Epithelial cell of proximal tubule (primary cell): ENCODE measurements around the gene ENPP7. TPM values are rescaled to one million over a fixed set of nuclear protein-coding genes. Genes with fewer than 3 reads are reported as not detected.

Experiments
- DNase-seq: peaks from one replicate; pipeline ENCODE4 v3.0.0-alpha.2; 2011; ENCODE audit warnings: low read depth
- H3K4me3 ChIP-seq: 2 replicates; pipeline ENCODE4 v1.5.1; 2011; ENCODE audit warnings: low read depth, mild to moderate bottlenecking, low read length
- total RNA-seq: library from RNA; depleted of rRNA; stranded (reverse); fragments of >200 nt; gene quantifications from 2 replicates; pipeline ENCODE4 v1.2.3, GENCODE V29; 2015
- TF ChIP-seq, protein P1 (sequence below): conservative IDR thresholded peaks from 2 replicates; pipeline ENCODE4 v1.5.1; 2012; ENCODE audit warnings: low read depth, mild to moderate bottlenecking, low read length

The ENPP7 gene
- total RNA-seq, 1 donor from 2014 or later = not detected

DNA sequence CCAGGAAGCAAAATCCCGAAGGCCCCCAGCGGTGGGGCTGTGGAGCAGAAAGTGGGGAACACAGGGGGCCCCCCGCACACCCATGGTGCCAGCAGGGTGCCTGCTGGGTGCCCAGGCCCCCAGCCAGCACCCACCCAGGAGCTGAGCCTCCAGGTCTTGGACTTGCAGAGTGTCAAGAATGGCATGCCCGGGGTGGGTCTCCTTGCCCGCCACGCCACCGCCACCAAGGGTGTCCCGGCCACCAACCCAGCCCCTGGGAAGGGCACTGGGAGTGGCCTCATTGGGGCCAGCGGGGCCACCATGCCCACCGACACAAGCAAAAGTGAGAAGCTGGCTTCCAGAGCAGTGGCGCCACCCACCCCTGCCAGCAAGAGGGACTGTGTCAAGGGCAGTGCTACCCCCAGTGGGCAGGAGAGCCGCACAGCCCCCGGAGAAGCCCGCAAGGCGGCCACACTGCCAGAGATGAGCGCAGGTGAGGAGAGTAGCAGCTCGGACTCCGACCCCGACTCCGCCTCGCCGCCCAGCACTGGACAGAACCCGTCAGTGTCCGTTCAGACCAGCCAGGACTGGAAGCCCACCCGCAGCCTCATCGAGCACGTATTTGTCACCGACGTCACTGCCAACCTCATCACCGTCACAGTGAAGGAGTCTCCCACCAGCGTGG, 53.7 kb downstream of the ENPP7 start:
- DNase-seq = no peak
- H3K4me3 ChIP-seq = no peak overlapping the region
- TF ChIP-seq, protein P1, sequence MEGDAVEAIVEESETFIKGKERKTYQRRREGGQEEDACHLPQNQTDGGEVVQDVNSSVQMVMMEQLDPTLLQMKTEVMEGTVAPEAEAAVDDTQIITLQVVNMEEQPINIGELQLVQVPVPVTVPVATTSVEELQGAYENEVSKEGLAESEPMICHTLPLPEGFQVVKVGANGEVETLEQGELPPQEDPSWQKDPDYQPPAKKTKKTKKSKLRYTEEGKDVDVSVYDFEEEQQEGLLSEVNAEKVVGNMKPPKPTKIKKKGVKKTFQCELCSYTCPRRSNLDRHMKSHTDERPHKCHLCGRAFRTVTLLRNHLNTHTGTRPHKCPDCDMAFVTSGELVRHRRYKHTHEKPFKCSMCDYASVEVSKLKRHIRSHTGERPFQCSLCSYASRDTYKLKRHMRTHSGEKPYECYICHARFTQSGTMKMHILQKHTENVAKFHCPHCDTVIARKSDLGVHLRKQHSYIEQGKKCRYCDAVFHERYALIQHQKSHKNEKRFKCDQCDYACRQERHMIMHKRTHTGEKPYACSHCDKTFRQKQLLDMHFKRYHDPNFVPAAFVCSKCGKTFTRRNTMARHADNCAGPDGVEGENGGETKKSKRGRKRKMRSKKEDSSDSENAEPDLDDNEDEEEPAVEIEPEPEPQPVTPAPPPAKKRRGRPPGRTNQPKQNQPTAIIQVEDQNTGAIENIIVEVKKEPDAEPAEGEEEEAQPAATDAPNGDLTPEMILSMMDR = no peak

DNA sequence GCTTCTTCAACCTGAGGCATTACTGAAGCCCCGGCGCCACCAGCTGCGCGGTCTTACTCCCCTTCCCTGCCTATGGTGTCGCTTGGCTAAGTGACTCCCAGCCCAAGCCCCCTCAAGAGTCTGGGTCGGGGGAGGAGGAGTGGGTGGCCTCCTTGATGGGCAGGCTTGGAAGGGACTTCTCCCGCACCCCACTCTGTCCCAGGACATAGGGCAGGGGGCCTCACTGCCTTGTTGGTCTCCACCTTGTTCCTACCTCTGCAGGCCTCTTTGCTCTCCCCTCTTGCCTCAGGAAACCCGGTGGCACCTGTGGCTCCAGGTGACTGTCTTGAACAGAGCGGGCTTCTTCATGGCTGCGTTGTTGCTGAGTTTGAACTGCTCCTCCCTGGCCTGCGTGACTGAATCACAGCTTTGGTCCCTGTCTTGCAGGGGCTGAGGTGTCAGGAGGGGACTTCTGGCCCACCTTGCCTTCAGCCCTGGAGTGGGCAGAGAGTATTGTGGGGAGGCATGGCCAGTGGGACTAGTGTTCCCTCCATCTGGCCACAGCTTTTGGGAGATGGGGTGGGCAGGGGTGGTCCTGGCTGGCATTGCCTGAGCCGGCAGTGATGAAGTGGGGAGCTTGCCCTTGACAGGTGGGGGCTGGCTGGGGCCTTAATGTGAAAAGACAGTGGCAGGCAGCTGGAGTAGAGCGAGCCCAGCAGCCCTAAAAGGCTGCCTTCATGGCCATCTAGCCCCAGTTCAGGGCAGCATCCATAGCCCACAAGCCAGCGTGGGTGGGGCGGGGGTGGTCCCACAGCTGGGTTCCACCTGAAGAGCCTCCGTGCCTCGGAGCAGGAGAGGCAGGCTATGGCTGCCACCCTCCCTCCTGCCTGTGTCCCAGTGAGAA, 54.5 kb downstream of the ENPP7 start:
- no peak overlapping the region for H3K4me3 ChIP-seq
- DNase-seq = no peak
- TF ChIP-seq, protein P1 = no peak

DNA sequence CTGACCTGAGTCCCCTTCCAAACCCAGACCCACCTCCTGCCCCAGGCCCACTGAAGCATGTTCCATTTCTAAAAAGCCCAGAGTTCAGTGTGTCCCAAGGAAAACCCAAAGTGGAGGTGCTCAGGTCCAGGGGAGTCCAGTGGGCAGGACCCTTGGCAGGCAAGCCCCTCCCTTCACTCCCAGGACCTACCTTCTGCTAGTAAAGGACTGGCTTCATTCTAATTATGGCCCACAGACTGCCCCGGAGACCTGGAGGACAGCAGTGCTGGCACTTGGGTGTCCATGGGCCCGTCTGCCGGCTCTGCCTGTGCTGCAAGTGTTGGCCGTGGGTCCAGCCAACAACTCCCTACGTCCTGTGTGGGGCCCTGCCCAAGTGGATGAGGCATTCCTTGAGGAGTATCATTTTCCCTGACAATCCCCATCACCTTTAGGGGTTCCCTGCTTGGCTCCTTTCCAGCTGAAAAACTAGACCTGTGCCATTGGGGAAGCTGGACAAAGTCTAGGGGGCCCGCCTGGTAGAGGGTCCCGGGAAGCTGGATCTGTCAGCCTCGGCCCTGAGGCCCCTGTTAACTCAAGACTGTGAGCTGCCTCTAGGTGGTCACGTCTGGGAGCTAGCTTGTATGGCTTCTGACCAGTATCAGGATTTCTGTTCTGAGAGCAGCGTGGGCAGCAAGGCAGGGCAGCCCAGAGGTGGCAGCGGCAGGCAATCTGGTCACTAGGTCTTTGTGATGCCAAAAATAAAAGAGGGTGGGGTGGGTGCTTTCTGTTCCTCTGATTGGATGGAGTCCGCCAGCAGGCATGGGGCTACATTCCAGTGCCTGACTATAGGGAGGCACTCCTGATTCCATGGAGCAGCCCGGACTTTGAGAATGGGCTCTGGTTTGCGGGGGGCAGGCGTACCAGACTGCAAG, 55.4 kb downstream of the ENPP7 start:
- DNase-seq = no peak
- no peak overlapping the region for H3K4me3 ChIP-seq
- TF ChIP-seq, protein P1 = no peak

DNA sequence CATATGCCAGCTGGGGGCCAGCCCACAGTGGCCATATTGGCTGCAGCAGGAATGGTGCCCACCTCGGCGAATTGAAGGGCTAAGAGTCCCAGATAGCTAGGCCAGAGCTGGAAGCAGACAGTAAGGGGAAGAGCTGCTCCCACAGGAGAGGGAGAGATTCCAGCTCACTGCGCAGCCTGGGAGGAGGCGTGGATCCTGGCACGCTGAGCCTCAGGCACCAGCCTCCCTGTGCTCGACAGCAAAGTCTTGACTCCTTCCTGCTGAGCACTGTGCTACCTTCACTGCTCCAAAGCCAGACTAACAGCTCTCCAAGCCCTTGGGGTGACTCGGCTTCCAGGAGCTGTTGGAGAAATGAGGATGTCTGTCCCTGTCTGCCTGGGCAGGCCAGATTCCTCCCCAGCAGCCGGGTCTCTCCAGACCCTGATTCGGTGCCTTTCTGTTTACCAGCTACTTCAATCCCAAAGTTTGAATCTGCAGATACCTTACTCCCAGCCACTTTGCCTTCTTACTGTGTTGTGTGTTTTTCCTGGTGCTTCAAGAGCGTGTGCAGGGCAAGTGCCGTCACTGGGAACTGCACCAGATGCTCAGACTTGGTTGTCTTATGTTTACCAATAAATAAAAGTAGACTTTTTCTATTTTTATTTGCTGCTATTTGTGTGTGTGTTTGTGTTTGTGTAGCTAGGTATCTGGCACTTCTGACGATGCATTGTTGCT, 56.3 kb downstream of the ENPP7 start:
- DNase-seq = no peak
- TF ChIP-seq, protein P1 = no peak
- H3K4me3 ChIP-seq = no peak overlapping the region

DNA sequence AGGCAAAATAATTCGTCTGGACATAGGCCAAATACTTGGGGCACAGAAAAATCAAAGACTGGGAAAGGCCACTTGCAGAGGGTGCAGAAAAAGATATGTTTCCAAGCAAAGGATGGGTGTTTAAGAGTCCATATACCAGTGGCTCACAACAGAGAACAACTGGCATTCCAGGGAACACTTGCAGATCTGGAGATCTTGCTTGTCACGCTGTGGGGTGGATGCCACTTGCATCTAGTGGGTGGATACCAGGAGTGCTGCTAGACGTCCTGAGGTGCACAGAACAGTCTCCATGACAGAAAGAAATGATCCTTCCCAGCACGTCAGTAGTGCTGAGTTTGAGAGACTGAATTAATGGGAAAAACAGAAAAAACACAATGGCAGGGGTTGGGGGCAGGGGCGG, 57.7 kb downstream of the ENPP7 start:
- DNase-seq = no peak
- TF ChIP-seq, protein P1 = no peak
- no peak overlapping the region for H3K4me3 ChIP-seq
